Stimulated activated memory B cell treated with anti-CD40 and anti-IgM and Interleukin-4, amounts not matched to agents 10 μg/mL and 1 μg/mL and 100 μg/mL, for 72 hours (primary cell): Measurements from ENCODE around the gene SERHL2.
A peak's percentile ranks its signal among the peaks of the same experiment; 100 is the strongest.

ENCODE experiments used
- ATAC-seq: fragments of 150-1000 bp; cut with Tn5 transposase; 2 replicates; pipeline ENCODE4 v1.10.0; 2021
- H3K27ac Mint-ChIP-seq: one replicate; pipeline ENCODE4 v1.8.0; 2022; ENCODE audit warnings: mild to moderate bottlenecking, mixed read lengths
- H3K27me3 Mint-ChIP-seq: one replicate; pipeline ENCODE4 v1.8.0; 2022; ENCODE audit warnings: mixed read lengths
- H3K36me3 Mint-ChIP-seq: one replicate; pipeline ENCODE4 v1.8.0; 2022; ENCODE audit warnings: mixed read lengths
- H3K4me1 Mint-ChIP-seq: one replicate; pipeline ENCODE4 v1.8.0; 2022; ENCODE audit warnings: mixed read lengths
- H3K4me3 Mint-ChIP-seq: one replicate; pipeline ENCODE4 v1.8.0; 2022; ENCODE audit warnings: mild to moderate bottlenecking, moderate library complexity, mixed read lengths
- H3K9me3 Mint-ChIP-seq: one replicate; pipeline ENCODE4 v1.8.0; 2022; ENCODE audit warnings: mixed read lengths

The SERHL2 gene

DNA sequence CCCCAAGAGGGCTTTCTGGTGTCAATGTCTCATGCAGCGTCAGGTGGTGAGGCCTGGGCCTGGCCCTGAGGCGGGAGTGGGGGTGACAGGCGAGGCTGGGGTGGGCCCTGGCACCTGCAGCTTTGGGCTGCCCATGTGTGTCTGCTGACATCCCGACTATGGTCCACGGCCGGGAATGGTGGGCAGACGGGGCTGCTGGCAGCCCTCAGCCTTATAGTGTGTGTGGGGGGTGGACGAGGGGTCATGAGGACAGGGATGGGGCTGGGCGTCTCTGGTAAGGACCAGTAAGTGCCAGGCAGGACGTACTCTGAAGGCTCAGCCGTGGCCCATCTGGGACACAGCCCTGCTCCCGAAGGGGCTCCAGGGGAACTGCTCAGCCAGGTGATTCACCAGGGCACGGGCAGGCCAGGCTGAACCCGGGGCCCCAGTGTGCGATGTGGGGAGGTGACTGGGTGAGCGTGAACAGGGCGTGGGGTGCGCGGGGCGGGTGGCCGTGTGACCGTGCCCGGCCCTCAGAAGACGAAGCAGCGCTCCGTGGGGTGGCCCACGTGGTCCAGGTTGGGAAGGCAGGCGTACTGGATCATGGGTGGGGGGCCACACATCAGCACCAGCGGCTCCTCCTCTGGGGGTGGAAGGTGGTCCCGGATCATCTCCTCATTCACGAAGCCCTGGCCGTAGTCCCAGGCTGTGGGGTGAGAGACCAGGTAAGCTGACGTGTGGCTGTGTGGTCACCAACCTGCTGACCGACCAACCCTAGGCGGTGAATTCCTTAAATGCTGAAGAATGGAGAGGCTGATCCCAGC, 65.7 kb downstream of the SERHL2 start:
- Mint-ChIP-seq H3K36me3 (peaks cover 22% of the 10 kb centered on the region), H3K9me3 (no peaks in the 10 kb centered on the region), H3K27me3 (no peaks in the 10 kb centered on the region), H3K4me1 (peaks cover 48% of the 10 kb centered on the region), H3K27ac (no peak overlapping the region), H3K4me3 (no peak overlapping the region)
- ATAC-seq = no peak

- H3K4me1 Mint-ChIP-seq = peaks cover 52% of the 10 kb centered on the region
- ATAC-seq = no peak
- H3K27ac Mint-ChIP-seq = no peak overlapping the region
Observed at GRCh38 chr22:42620084-42620483, 66.3 kb downstream of the SERHL2 start.

GRCh38 chr22:42621505-42622002, 67.8 kb downstream of the SERHL2 start:
- ATAC-seq = peak; percentile 67
- no peaks in the 10 kb centered on the region for H3K27me3 Mint-ChIP-seq
- no peak overlapping the region for H3K4me3 Mint-ChIP-seq
- H3K4me1 Mint-ChIP-seq = peaks cover 44% of the 10 kb centered on the region
- no peaks in the 10 kb centered on the region for H3K9me3 Mint-ChIP-seq
- H3K27ac Mint-ChIP-seq = no peak overlapping the region
- H3K36me3 Mint-ChIP-seq = peaks cover 26% of the 10 kb centered on the region

More at GRCh38 chr22:42620084-42620483, 66.3 kb downstream of the SERHL2 start:
- no peak overlapping the region for H3K4me3 Mint-ChIP-seq
- peaks cover 22% of the 10 kb centered on the region for H3K36me3 Mint-ChIP-seq
- no peaks in the 10 kb centered on the region for H3K27me3 Mint-ChIP-seq
- H3K9me3 Mint-ChIP-seq = no peaks in the 10 kb centered on the region

DNA sequence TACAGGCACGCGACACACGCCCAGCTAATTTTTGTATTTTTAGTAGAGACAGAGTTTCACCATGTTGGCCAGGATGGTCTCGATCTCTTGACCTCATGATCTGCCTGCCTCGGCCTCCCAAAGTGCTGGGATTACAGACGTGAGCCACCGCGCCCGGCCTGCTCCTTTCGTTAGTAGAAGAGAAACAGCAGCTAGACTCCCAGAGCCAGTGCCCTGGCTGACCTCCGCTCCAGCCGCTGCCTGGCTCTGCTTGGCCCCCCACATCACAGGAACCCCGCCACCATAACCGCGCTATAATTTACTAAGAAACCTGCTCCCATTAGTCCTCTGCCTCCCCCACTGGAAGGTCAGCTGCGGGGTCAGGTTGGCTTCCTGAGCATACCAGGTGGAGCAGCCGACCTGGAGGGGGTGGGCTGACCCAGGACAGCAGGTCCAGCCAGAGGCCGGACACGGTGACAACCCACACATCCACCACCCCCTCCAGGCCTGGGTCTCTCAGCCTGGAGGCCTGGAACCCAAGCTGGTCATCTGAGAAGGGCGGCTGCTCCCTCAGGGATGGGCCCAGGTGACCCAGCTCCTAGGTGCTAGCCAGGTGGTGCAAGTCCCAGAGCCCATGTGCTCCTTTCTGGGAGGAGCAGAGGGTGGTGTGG, 68.4 kb downstream of the SERHL2 start:
- peaks cover 44% of the 10 kb centered on the region for H3K4me1 Mint-ChIP-seq
- peak overlapping the region; percentile 76 for H3K27ac Mint-ChIP-seq
- H3K4me3 Mint-ChIP-seq = no peak overlapping the region
- no peaks in the 10 kb centered on the region for H3K9me3 Mint-ChIP-seq
- peaks cover 29% of the 10 kb centered on the region for H3K36me3 Mint-ChIP-seq
- ATAC-seq = no peak
- no peaks in the 10 kb centered on the region for H3K27me3 Mint-ChIP-seq

DNA sequence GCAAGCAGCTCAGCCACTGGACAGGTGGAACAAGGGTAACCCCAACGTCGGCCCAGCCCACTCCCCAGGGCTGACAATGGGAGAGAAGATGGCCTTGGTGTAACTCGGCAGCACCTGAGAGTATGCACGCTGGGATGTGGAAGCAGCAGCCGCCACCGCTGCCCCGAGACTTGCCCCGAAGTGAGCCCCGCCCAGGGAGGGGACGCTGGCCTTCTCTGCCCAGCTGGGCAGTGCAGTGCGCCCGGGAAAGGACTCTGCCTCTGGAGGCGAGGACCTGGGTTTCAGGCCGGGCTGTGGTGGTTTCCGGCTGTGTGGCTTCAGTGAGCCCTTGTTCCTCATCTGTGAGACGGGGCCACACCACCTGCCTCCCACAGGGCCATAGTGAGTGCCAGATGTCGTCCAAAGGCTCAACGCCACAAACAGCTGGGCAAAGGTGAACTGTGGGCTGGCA, 69.6 kb downstream of the SERHL2 start:
- Mint-ChIP-seq H3K4me1 (peaks cover 37% of the 10 kb centered on the region), H3K27me3 (no peaks in the 10 kb centered on the region), H3K36me3 (peaks cover 32% of the 10 kb centered on the region), H3K9me3 (no peaks in the 10 kb centered on the region), H3K27ac (peak overlapping the region; percentile 76), H3K4me3 (peak overlapping the region; percentile 24)
- peak; percentile 92 for ATAC-seq
